Measurements from ENCODE around the gene SRP68.

The SRP68 gene

DNA sequence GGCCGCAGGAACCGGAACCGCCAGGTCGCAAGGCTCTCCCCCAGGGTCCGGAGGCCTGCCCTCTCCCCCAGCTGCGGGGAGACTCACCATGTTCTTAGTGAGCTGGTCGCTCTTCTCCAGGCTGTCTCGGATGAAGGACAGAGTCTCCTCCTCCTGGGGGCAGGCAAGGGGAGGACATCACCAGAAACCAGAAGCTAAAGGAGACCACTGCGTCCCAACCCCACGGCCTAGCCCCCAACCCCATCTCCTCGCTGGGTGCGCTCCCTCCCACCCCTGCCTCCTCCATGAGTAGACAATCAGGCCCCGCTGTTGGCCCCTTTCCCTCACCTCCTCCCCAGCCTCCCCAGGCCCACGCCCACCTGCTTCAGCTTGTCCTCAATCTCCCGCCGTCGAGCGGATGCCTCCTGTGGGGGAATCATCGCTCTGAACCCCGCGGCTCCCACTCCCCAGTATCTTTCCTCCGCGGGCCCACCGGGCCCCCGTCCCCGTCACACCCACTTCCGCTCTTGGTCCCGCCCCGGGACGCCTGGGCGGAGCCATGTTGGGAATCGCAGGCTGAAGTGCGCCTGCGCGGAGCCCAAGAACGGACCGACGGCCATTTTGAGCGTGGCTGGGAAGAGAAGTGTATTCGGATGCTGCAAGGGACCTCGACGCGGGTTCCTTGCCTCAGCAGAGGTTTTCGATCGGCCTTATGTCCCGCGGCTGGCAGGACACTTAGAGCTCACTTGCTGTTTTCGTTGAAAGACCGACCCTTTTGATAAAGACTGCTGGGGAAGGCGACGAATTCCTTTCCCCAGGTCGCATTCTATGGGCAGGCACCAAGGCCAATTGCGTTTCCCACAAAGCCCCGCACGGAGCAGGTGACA is 31.2 kb upstream of the SRP68 start, which contains the start of gene EXOC7:
Gene EXOC7 (minus strand): TSS at position 514 of the 866 bp plus-strand sequence. CDS start 95 bp downstream, at position 419.
- TF ChIP-seq EGR1 (IDR thresholded peaks at IDR 0.05) (no peak; the same call in 1 of the 2 replicates), YY1 (IDR thresholded peaks at IDR 0.05; ENCODE audit: low read depth) (peak; percentile 97), CREB1 (IDR thresholded peaks at IDR 0.05; ENCODE audit: low read depth) (no peak), FOXM1 (IDR thresholded peaks at IDR 0.05; ENCODE audit: borderline replicate concordance, low read depth) (no peak), TAF1 (IDR thresholded peaks at IDR 0.05; ENCODE audit: low read depth) (peak; percentile 89), TCF12 (IDR thresholded peaks at IDR 0.05; ENCODE audit: low read depth) (0 out of 2 replicates have a peak, but pooled peaks have one; percentile 23), TEAD4 (IDR thresholded peaks at IDR 0.05) (no peak), USF1 (IDR thresholded peaks at IDR 0.05) (no peak), ZBTB7A (IDR thresholded peaks at IDR 0.05; ENCODE audit: low read depth) (no peak; the same call in 1 of the 2 replicates), EP300 (IDR thresholded peaks at IDR 0.05; ENCODE audit: borderline replicate concordance) (no peak; the same call in 1 of the 2 replicates)
- TF ChIP-seq, protein P1, sequence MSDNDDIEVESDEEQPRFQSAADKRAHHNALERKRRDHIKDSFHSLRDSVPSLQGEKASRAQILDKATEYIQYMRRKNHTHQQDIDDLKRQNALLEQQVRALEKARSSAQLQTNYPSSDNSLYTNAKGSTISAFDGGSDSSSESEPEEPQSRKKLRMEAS (IDR thresholded peaks at IDR 0.05) = peak; percentile 88
- TF ChIP-seq, protein P2, sequence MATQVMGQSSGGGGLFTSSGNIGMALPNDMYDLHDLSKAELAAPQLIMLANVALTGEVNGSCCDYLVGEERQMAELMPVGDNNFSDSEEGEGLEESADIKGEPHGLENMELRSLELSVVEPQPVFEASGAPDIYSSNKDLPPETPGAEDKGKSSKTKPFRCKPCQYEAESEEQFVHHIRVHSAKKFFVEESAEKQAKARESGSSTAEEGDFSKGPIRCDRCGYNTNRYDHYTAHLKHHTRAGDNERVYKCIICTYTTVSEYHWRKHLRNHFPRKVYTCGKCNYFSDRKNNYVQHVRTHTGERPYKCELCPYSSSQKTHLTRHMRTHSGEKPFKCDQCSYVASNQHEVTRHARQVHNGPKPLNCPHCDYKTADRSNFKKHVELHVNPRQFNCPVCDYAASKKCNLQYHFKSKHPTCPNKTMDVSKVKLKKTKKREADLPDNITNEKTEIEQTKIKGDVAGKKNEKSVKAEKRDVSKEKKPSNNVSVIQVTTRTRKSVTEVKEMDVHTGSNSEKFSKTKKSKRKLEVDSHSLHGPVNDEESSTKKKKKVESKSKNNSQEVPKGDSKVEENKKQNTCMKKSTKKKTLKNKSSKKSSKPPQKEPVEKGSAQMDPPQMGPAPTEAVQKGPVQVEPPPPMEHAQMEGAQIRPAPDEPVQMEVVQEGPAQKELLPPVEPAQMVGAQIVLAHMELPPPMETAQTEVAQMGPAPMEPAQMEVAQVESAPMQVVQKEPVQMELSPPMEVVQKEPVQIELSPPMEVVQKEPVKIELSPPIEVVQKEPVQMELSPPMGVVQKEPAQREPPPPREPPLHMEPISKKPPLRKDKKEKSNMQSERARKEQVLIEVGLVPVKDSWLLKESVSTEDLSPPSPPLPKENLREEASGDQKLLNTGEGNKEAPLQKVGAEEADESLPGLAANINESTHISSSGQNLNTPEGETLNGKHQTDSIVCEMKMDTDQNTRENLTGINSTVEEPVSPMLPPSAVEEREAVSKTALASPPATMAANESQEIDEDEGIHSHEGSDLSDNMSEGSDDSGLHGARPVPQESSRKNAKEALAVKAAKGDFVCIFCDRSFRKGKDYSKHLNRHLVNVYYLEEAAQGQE (IDR thresholded peaks at IDR 0.05; ENCODE audit: low read depth) = no peak

- TF ChIP-seq FOXM1 (IDR thresholded peaks at IDR 0.05; ENCODE audit: borderline replicate concordance, low read depth) = no peak
- TF ChIP-seq, protein P1 (IDR thresholded peaks at IDR 0.05) = no peak
- TF ChIP-seq ZBTB7A (IDR thresholded peaks at IDR 0.05; ENCODE audit: low read depth) = no peak
- no peak for TF ChIP-seq NFIC (IDR thresholded peaks at IDR 0.05)
- no peak for TF ChIP-seq EGR1 (IDR thresholded peaks at IDR 0.05)
- TF ChIP-seq TCF12 (IDR thresholded peaks at IDR 0.05; ENCODE audit: low read depth) = no peak
- no peak for TF ChIP-seq USF1 (IDR thresholded peaks at IDR 0.05)
- TF ChIP-seq YY1 (IDR thresholded peaks at IDR 0.05; ENCODE audit: low read depth) = no peak
- TF ChIP-seq EP300 (IDR thresholded peaks at IDR 0.05; ENCODE audit: borderline replicate concordance) = no peak
- no peak for TF ChIP-seq TEAD4 (IDR thresholded peaks at IDR 0.05)
Measured at GRCh38 chr17:76102944-76103273, 30.6 kb upstream of the SRP68 start.

DNA sequence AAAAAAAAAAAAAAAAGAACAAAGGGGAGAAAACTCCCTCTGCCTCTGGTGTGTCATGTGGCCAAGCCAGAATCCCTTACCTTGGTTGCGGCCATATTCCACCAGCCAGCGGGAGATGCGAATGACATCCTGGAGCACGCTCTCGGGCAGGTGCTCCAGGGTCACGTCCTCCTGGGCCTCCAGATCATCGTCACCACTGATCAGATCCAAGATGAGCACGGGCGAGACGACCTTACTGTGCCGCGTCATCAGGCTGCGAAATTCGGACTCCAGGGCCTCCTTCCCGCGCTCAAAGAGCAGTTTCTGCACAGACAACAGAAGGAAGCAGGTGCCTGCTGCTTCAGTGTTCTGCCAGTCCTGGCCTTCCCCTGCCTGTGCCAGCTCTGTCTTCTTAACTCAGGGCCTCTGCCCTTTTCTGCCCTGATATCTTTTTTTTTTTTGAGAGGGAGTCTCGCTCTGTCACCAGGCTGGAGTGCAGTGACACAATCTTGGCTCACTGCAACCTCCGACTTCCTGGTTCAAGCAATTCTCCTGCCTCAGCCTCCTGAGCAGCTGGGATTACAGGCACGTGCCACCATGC is 25.5 kb upstream of the SRP68 start:
- no peak for TF ChIP-seq NFIC (IDR thresholded peaks at IDR 0.05)
- no peak for TF ChIP-seq TEAD4 (IDR thresholded peaks at IDR 0.05)

- TF ChIP-seq TCF12 (IDR thresholded peaks at IDR 0.05; ENCODE audit: low read depth) (no peak), USF1 (IDR thresholded peaks at IDR 0.05) (no peak), EGR1 (IDR thresholded peaks at IDR 0.05) (no peak), TAF1 (IDR thresholded peaks at IDR 0.05; ENCODE audit: low read depth) (no peak), ZBTB7A (IDR thresholded peaks at IDR 0.05; ENCODE audit: low read depth) (no peak), RAD21 (IDR thresholded peaks at IDR 0.05; ENCODE audit: low read depth) (no peak), NFIC (IDR thresholded peaks at IDR 0.05) (no peak), YY1 (IDR thresholded peaks at IDR 0.05; ENCODE audit: low read depth) (no peak), FOXM1 (IDR thresholded peaks at IDR 0.05; ENCODE audit: borderline replicate concordance, low read depth) (no peak)
- TF ChIP-seq, protein P2 (IDR thresholded peaks at IDR 0.05; ENCODE audit: low read depth) = no peak
Measured at GRCh38 chr17:76095943-76096342, 23.6 kb upstream of the SRP68 start.

GRCh38 chr17:76094046-76094445 is 21.7 kb upstream of the SRP68 start:
- TF ChIP-seq, protein P1 (IDR thresholded peaks at IDR 0.05) = no peak
- TF ChIP-seq RAD21 (IDR thresholded peaks at IDR 0.05; ENCODE audit: low read depth) = no peak
- TF ChIP-seq EGR1 (IDR thresholded peaks at IDR 0.05) = no peak
- no peak for TF ChIP-seq USF1 (IDR thresholded peaks at IDR 0.05)
- no peak for TF ChIP-seq TEAD4 (IDR thresholded peaks at IDR 0.05)
- TF ChIP-seq ZBTB7A (IDR thresholded peaks at IDR 0.05; ENCODE audit: low read depth) = no peak
- TF ChIP-seq TAF1 (IDR thresholded peaks at IDR 0.05; ENCODE audit: low read depth) = no peak
- no peak for TF ChIP-seq TCF12 (IDR thresholded peaks at IDR 0.05; ENCODE audit: low read depth)
- no peak for TF ChIP-seq EP300 (IDR thresholded peaks at IDR 0.05; ENCODE audit: borderline replicate concordance)
- no peak for TF ChIP-seq CEBPB (IDR thresholded peaks at IDR 0.05)
- no peak for TF ChIP-seq CREB1 (IDR thresholded peaks at IDR 0.05; ENCODE audit: low read depth)
- TF ChIP-seq, protein P2 (IDR thresholded peaks at IDR 0.05; ENCODE audit: low read depth) = no peak
- TF ChIP-seq FOXM1 (IDR thresholded peaks at IDR 0.05; ENCODE audit: borderline replicate concordance, low read depth) = no peak
- no peak for TF ChIP-seq NFIC (IDR thresholded peaks at IDR 0.05)
- TF ChIP-seq YY1 (IDR thresholded peaks at IDR 0.05; ENCODE audit: low read depth) = no peak

All from Ishikawa (cell line).